ENCODE results near the gene SECTM1. TPM values are rescaled to one million over a fixed set of nuclear protein-coding genes. Genes with fewer than 3 reads are reported as not detected.

The SECTM1 gene
- total and polyA plus RNA-seq, 9 of the 15 experiments (the other 6 are each of a cell fraction or from before 2014, with no cell fraction given): 0.11 to 0.46 (median 0.18) TPM; not detected in 6

DNA sequence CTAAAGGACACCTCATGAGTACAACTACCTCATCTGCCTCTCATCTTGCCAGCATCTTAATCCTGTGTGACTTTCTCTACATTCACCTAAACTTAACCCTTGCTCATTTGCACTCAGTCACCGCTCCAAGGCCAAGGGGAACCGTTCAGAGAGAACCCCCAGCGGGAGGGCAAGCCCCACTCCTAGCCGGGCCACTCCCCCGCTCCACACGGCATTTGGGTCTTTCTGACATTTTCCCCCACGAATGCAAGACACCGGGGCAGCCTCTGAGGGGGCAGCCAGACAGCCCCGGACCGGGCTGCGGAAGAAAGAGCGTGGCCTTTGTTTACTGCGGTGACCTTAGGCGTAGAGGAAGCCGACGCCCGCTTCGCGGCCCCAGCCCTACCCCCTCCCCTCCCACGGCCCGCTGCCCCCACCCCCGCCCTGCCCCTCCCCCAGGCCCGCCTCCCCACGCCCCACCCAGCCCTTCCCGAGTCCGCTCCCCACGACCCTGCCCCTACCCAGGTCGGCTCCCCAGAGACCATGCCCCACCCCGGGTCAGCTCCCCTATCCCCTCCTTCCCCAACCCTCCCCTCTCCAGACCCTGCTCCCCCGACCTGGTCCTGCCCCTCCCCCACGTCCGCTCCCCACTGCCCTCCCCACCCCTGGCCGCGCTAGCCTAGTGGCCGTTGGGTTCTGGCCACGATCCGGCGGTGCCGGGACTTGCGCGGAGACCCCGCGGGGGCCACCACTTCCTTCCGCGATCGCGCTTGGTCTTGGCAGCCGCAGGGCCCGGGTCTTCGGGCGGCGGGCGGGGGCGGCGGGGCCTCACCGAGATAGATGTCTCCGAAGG is 60.9 kb downstream of the SECTM1 start (continued):
- TF ChIP-seq IRF9 (tag; IDR thresholded peaks at IDR 0.05) (no peak), JUND (IDR thresholded peaks at IDR 0.05; ENCODE audit: borderline replicate concordance, low read depth, low read length) (no peak), JUND (tag; IDR thresholded peaks at IDR 0.05; ENCODE audit: borderline replicate concordance, low read depth, low read length) (no peak), NONO (IDR thresholded peaks at IDR 0.05; ENCODE audit: low read depth in 2 of 2, low read length in 1 of 2) (0 out of 4 replicates have a peak, but pooled peaks of 1 of the 2 experiments have one; percentile 19), RUNX1 (IDR thresholded peaks at IDR 0.05; ENCODE audit: low read depth) (no peak), PRPF4 (IDR thresholded peaks at IDR 0.05; ENCODE audit: insufficient read depth, low read depth, low read length, poor library complexity, severe bottlenecking) (peak; percentile 35), CXXC5 (CRISPR knock-in tag; IDR thresholded peaks at IDR 0.05) (peak; percentile 44), ZBTB7A (IDR thresholded peaks at IDR 0.05; ENCODE audit: borderline replicate concordance, control insufficient read depth, low read depth, low read length) (peak; percentile 45; the same call in 1 of the 2 replicates), ESRRA (IDR thresholded peaks at IDR 0.05; ENCODE audit: borderline replicate concordance, low read depth) (0 out of 2 replicates have a peak, but pooled peaks have one; percentile 18), ARID3A (IDR thresholded peaks at IDR 0.05; ENCODE audit: borderline replicate concordance, low read depth, low read length) (no peak), TFAM (CRISPR knock-in tag; conservative IDR thresholded peaks at IDR 0.05) (no peak), TAF1 (IDR thresholded peaks at IDR 0.05; ENCODE audit: control insufficient read depth, extremely low read depth, insufficient read depth, low read length, severe bottlenecking) (no peak), RAD21 (CRISPR knock-in tag; conservative IDR thresholded peaks at IDR 0.05 in 1 of 2, IDR thresholded peaks at IDR 0.05 in 1 of 2) (no peak), DPF2 (IDR thresholded peaks at IDR 0.05) (peak; percentile 51), ZNF586 (CRISPR knock-in tag; conservative IDR thresholded peaks at IDR 0.05) (no peak), GATA2 (CRISPR knock-in tag; IDR thresholded peaks at IDR 0.05) (no peak), ZNF507 (tag; conservative IDR thresholded peaks at IDR 0.05) (no peak), USF2 (CRISPR knock-in tag; IDR thresholded peaks at IDR 0.05) (no peak)
- TF ChIP-seq, protein P1, sequence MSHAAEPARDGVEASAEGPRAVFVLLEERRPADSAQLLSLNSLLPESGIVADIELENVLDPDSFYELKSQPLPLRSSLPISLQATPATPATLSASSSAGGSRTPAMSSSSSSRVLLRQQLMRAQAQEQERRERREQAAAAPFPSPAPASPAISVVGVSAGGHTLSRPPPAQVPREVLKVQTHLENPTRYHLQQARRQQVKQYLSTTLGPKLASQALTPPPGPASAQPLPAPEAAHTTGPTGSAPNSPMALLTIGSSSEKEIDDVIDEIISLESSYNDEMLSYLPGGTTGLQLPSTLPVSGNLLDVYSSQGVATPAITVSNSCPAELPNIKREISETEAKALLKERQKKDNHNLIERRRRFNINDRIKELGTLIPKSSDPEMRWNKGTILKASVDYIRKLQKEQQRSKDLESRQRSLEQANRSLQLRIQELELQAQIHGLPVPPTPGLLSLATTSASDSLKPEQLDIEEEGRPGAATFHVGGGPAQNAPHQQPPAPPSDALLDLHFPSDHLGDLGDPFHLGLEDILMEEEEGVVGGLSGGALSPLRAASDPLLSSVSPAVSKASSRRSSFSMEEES (CRISPR knock-in tag; IDR thresholded peaks at IDR 0.05): no peak
- TF ChIP-seq, protein P2, sequence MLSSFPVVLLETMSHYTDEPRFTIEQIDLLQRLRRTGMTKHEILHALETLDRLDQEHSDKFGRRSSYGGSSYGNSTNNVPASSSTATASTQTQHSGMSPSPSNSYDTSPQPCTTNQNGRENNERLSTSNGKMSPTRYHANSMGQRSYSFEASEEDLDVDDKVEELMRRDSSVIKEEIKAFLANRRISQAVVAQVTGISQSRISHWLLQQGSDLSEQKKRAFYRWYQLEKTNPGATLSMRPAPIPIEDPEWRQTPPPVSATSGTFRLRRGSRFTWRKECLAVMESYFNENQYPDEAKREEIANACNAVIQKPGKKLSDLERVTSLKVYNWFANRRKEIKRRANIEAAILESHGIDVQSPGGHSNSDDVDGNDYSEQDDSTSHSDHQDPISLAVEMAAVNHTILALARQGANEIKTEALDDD (IDR thresholded peaks at IDR 0.05): no peak
